Mucosa of gallbladder (tissue), 1 donor: ENCODE measurements around the gene DTWD1. TPM values are rescaled to one million over a fixed set of nuclear protein-coding genes. Genes with fewer than 3 reads are reported as not detected.
"Not testable (repeated sequence)": the region's sequence is repeated elsewhere in the genome, so short reads cannot be mapped to it uniquely, and the experiment has no call there.

Experiments used
- DNase-seq: peaks from one replicate; pipeline ENCODE4 v3.0.0-alpha.2; 2020; ENCODE audit warnings: low spot score
- total RNA-seq: library from RNA; stranded (reverse); gene quantifications from one replicate; pipeline ENCODE4 v1.2.1, GENCODE V29; 2021
- donor health status: DM: no; HTN: no; CAD: no.

The DTWD1 gene, protein sequence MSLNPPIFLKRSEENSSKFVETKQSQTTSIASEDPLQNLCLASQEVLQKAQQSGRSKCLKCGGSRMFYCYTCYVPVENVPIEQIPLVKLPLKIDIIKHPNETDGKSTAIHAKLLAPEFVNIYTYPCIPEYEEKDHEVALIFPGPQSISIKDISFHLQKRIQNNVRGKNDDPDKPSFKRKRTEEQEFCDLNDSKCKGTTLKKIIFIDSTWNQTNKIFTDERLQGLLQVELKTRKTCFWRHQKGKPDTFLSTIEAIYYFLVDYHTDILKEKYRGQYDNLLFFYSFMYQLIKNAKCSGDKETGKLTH
- 40.3 TPM for total RNA-seq

DNA sequence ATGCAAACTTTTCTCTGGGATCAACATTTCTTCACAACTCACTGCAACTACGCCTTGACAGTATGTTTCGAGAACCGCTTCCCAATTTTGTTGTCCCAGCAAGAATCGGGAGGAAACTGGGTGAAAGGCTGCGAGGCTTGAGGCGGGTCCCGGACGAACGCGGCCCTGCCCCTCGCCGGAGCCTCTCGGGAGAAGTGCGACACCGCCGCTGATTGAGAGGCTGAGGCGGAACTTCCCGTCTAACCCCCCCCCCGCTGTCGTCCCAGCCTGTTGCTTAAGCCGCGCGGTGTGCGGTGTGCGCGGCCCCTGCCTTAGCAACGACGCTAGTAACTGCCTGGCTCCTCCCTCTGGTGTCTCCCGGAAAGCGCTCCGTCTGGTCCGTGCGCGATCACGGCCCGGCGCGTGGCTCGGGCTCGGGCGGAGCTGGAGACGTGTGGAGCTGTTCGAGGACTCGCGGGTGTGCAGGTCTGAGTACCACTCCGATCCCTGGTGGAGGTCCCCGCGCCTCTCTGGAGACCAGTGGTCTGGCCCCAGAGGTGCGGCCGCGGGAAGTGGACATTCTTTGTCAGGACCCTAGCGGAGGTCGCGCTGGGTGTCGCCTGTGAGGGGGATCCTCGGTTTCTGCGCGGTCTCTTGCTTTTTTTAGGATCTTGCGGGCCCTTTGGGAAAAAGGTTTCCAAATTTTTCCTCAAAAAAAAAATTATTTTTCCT is at the start of gene DTWD1, which contains the start of gene FAM227B:
TSS of gene DTWD1 (plus strand) at position 391 of the 711 bp plus-strand sequence. CDS start 4,120 bp downstream, outside the sequence.
TSS of gene FAM227B (minus strand) at position 161 of the 711 bp plus-strand sequence. CDS start 5,647 bp downstream, outside the sequence.
- DNase-seq, result peak; percentile 97

DNA sequence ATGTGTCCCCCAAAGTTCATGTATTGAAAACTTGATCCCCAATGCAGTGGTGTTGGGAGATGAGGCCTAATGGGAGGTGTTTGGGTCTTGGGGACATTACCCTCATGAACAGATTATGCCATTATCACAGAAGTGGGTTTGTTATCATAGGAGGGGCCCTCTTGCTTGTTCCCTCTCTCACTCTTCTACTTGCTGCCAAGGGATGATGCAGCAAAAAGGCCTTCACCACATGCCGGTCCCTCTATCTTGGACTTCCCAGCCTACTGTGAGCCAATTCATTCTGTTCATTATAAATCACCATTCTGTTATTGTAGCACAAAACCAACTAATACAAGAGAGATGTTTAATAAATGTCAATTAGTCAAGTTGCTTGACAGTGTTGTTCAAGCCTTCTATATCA is 47.4 kb upstream of the DTWD1 start:
- no peak for DNase-seq

DNA sequence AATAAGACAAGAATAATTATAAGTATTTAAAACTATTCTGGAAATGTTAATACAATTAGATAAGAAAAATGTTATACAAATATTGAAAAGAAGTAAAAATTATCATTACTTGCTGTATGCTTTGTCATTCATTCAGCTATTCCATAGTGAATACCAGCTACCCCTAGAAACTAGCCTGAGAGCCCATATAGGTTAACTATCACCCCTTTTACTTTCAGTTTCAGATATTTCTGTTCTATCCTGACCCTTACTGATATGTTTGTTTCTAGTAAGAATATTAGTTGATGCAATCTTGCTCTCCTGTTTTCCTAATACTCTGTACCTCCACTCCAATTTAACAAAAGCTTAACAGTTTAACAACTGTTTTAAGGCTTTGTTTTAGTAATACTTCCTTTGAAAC is 31.8 kb upstream of the DTWD1 start:
- no peak for DNase-seq

DNA sequence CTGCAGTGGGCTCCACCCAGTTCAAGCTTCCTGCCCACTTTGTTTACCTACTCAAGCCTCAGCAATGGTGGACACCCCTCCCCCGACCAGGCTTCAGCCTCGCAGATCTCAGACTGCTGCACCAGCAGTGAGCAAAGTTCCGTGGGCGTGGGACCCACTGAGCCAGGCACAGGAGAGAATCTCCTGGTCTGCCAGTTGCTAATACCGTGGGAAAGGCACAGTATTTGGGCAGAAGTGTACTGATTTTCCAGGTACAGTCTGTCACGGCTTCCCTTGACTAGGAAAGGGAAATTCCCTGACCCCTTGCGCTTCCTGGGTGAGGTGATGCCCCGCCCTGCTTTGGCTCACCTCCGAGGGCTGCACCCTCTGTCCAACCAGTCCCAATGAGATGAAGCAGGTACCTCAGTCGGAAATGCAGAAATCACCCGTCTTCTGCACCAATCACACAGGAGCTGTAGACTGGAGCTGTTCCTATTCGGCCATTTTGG is 28.0 kb upstream of the DTWD1 start:
- not testable (repeated sequence) for DNase-seq

DNA sequence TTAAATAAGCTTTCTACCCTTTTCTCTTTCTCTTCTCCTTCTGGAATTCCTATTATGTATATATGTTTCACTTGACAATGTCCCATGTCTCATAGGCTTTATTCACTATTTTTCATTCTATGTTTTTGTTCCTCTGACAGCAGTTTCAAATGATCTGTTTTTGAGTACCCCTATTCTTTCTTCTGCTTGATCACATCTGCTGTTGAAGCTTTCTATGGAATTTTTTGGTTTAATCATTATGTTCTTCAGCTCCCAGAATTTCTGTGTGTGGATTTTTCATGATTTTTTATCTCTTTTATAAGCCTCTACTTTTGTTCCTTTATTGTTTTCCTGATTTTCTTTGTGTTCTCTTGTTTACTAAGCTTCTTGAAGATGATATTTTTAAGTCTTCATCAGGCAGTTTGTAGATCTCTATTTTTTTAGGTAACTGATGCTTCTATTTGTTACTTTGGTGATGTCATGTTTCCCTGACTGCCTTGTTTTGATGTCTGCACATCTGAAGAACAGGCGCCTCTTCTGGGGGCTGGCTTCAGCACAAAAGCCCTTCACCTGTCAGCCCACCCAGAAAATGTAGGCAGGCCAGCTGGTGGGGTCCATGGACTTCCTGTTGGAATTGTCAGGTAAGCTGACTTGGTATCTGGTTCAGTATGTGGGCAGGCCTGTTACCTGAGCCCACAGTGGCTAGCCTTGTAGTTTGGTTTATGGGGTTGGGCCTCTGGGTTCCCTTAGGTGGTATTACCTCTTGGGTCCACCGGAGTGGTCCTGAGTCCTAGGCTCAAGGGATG is 16.0 kb upstream of the DTWD1 start:
- no peak for DNase-seq

DNA sequence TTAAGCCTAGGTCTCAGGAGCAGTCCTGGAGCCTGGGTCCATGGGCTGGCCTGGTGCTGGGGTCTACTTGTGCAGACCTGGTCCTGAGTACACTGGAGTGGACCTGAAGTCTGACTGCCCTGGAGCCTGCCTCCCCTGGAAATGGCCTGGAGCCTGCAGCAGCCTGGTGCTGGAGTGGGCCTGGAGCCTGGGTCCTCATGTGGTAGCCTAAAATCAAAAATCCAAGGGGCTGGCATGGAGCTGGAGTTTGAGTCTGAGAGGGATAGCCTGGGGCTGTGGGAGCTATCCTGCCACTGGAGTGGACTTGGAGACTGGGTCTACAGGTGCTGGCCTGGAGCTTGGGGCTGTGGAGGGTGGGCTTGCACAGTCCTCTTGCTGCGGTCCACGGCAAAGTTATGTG is 15.3 kb upstream of the DTWD1 start:
- DNase-seq, result no peak

DNA sequence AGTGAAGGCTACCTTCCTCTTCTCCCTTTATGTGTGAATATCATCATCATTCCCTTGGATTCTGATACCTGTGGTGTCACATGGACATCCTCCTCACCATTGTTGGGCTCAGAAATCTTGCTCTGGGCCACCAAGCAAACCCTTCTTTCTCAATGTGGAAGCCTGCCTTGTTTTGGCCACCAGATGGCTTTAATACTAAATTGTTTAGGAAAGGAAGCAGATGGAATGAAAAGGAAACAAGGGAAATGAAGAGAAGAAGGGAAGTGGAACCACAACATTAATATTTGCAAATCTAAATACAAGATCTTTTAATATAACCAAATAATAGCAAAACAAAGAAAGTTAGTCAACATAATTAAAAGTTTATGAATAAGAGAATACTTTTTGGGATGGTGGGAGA is 14.3 kb upstream of the DTWD1 start:
- DNase-seq, result no peak

DNA sequence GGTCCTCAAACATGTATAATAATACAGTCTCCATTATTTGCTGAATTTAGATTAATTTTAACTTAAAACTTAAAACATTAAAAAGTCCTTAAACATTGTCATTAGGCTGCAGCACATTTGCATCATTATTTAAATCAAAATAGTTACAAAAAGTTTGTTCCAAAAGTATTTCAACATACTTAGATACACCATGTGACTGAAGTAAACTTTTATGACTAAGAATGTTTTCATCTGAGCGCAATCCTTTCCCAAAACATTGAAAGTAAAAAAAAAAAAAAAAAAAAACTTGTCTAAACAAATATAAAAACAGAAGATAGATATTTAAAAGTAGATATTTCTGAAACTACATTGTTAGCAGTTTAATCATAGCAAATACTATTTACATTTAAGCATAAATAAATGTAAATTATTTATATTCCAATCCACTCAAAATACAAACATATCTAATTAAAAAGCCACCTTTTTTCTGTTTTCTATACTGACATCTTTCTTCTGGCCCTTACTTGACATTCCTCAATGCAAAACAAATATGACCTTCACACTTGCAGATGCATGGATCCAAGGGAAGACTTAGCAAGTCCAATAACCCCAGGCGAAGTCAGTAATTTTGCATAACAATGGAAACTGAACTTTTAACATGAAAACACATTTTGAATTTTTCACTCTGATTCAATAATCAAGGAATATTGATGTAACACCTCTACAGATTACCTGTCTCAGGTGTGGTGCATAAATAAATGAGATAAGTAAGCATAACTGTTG is 10.5 kb upstream of the DTWD1 start:
- no peak for DNase-seq

DNA sequence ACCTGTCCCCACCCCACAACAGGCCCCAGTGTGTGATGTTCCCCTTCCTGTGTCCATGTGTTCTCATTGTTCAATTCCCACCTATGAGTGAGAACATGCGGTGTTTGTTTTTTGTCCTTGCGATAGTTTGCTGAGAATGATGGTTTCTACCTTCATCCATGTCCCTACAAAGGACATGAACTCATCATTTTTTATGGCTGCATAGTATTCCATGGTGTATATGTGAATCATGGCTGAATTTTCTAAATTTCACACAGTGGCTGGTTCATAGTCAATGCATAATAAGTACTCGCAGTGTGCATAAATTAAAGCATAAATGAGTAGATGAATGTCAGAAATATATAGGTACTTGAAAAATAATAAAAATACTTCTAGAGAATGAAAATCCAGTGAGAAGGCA is 8.6 kb upstream of the DTWD1 start:
- DNase-seq, result not testable (repeated sequence)

DNA sequence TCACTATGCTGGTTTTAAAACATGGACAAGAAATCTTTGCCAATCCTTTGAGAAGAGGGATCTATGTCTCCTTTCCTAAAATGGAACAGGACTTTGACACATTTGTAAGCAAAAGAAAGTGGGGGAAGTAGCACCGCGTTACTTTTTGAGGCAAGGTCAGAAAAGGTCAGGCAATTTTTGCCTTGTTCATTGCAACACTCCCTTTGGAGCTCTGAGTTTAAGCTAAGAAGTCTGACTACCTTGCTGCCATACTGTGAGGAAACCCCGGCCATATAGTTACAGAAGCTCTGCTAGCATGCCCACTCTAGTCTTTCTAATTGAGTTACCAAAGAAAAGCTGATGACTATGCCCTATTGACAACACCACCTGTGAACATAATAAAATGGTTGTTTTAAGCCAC is 1.6 kb upstream of the DTWD1 start:
- DNase-seq, result no peak

DNA sequence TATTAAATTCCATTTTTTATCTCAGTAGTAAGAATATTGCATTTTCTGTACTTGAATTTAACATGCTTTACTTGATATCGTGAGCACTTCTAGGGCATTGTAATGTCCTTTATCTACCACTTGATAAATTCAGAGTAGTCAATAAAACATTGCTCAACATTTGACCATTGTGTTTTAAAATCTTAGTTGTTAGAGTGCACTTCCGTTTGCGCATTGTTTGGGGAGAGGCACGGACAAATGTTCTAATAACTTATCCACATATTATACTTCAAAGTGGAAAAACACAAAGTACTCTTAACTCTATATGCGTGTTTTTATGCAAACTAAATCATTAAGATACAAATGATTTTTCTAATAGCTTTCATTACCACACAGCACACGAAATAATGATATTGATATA is 649 bp upstream of the DTWD1 start:
- no peak for DNase-seq

DNA sequence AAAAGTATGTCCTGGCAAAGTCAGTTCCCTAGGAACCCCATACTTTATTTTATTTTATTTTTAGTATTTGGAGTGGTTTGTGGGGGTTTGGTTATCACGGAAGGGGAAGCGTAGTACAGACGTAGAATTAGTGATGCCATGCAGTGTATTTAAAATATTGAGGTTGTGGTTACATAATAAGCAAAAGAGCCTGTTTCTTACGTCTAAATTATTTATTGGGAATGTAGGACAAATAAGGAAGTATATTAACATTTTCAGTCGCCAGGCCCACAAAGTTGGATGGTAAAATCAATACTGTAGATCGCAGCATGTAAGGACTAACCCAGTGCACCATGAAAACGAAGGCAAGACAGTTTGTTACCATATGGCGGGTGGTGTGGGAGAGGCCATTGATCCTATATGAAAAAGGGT is 558 bp downstream of the DTWD1 start:
- DNase-seq, result no peak

DNA sequence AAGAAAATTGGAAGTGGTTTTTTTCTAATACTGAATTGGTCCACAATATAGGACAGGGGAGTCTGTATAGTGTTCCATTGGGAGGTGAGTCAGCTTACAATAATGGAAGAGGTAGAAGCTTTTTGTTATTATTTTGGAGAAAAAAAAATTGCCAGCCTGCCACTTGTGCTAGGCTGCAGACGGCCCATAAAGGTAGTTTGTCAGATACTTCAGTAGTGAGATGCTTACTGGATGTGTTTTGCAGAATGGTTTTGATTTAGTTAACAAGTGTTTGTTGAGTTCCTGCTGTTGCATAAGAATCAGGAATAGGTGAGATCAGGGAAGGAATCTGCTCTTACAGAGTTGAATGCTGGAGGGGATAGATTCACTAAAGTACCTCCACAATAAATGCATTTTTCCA is 1.0 kb downstream of the DTWD1 start:
- DNase-seq, result no peak

DNA sequence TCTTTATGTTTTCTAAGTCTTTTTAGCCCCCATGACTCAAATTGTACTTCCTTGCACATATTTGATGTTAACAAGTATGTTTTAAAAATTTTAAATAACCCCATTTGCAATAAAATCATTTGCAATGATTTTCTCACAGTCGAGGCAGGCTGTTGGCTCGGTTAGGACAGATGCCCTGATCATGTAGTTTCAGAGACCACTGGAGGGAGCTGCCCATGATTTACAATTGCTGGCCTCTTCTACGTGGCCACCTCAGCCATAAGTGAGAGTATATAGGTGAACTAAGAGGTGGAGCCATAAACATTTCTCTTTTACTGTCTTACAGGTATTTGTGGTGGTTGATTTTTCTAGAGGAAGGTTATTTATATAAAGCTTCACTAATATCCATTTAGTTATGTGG is 1.7 kb downstream of the DTWD1 start:
- DNase-seq, result no peak

DNA sequence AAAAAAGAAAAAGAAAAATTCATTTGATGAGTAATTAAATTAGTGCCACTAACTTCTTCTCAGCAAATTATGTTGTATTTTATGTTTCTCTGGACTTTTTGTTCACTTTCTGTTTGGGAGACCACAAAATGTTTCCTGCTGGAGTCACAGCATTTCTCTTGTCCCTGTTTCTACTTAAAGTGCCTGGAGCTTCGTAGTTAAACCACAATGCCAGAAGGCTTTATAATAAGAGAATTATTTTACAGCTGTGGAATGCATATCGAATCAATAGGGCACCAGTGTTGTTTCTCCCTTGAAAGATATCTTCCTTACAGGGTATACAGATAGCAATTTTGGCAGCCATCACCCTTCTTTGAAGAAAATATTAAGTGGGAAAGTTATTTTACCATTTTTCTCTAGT is 3.2 kb downstream of the DTWD1 start:
- no peak for DNase-seq

DNA sequence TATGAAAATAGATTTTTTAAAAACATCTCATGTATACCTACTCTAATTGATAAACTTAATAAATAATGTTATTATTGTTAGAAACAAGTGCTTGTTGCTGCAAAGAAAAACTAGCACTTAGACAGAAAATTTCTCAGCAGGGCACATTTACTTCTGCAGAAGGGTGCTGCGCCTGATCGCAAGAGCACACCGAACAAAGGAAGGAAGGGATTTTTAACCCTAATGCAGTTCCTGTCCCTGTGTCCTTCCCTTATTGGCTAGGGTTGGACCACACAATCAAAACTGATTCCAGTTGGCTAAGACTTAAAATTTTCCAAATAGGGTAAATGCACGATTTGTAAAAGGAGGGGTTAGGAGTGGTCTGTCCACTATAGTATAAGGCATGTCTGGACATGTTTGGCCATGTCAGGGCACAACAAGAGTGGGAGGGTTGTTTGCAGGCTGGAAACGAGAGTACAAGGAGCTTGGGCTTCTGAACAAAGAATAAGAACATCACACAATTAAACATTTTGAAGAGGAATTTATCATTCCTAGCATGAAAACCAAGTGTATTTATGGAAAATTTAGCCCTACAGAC is 4.7 kb downstream of the DTWD1 start:
- no peak for DNase-seq

DNA sequence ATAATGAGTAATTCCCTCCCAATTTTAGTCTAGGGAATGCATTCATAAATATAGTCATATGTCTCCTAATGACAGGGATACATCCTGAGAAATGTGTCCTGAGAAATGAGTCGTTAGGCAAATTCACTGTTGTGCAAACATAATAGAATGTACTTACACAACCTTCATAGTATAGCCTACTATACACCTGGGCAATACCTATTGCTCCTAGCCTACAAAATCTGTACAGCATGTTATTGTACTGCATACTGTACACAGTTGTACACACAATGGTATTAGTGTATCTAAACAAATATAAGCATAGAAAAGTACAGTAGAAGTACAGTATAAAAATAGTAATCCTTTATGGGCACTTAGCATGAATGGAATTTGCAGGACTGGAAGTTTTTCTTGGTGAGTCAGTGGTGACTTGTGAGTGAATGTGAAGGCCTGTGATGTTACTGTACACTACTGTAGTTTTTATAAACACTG is 6.6 kb downstream of the DTWD1 start:
- DNase-seq, result no peak

DNA sequence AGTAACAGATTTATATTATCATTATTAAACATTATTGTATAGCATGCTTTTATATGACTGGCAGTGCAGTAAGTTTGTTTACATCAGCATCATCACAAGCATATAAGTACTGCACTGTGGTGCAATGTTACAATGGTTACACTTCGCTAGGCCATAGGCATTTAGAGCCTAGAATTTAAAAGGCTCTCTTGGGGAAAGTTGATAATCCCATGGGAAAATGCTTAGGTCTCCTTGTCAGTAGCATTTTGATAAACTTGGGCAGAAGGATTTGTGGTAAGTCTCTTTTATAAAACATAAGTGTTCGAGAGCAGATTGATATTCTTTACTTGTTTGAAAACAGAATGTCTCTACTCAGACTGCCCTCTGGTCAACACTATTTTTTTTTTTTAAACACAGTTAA is 7.5 kb downstream of the DTWD1 start:
- DNase-seq, result no peak

DNA sequence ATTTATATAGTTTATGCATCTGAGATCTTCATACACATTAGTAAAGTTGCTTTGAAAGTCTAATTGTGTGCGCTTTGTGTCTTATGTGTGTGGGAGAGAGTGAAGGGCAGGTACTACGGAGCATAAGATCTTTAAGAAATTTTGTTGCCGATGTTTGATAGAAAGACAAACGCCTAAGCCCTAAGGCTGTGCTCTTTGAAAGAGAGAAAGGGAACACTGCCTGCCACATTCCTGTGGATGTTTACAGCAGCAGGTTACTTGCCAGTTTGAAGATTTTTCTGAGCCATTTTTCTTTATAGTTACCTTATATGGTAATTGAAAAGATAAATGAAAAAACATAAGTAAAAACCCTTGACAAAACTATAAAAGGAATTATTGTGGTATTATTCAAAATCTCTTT is 17.0 kb downstream of the DTWD1 start:
- no peak for DNase-seq

DNA sequence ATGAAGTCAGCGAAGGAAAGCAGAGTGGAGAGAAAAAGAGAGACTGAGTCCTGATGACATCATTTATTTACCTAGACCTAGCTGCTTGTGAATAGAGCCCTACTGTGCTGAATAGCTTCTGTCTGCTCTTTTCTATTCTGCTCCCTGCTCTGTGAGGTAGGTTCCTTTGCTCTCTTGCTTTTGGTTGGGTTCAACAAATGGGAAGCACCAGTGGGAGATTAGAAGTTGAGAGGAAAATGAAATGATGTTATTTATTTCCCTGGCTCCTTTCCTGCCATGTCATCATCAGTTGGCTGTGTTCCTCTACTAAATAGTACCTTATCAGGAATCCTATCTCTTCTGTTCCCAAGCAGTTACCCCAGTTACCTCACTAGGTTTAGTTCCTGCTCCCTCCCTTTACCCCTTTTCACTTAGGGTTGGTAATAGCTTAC is 23.5 kb downstream of the DTWD1 start:
- no peak for DNase-seq

DNA sequence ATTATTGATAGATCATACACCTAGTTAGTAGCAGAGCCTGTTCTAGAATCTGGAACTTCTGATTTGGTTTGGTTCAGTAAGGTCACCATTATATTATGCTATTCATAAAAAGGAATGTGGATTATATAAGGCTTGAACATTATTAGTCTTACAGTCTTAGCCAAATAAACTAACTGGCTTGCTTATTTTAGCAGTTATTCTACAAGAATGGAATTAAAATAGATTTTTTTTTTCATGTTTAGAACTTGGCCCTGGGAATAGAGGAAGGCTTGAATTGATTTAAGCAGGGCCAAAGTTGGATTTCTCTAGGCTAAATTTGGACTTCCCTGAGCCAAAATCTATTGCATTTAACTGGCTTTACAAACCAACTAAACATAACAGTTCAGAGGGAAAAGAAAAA is 24.4 kb downstream of the DTWD1 start:
- DNase-seq, result no peak
